SK-N-MC (cell line): ENCODE data around the gene HIP1.

ENCODE experiments used
- DNase-seq: peaks from one replicate; pipeline ENCODE4 v3.0.0-alpha.2; 2011; ENCODE audit warnings: low read depth, low spot score
- H3K27ac ChIP-seq: fragments of 200-600 bp; sonication (generic); 2 replicates; pipeline ENCODE4 v1.5.1; 2016; ENCODE audit warnings: mixed run types
- H3K36me3 ChIP-seq: fragments of 200-600 bp; sonication (generic); 2 replicates; pipeline ENCODE4 v1.6.1; 2017; ENCODE audit warnings: antibody characterized with exemption, low read length, mixed read lengths; ENCODE audit not compliant: insufficient read depth
- H3K4me3 ChIP-seq: fragments of 200-600 bp; sonication (generic); 2 replicates; pipeline ENCODE4 v1.5.1; 2016
- H3K9ac ChIP-seq: fragments of 200-600 bp; sonication (generic); 2 replicates; pipeline ENCODE4 v1.8.0; 2017; ENCODE audit warnings: mixed run types, mixed read lengths; ENCODE audit not compliant: insufficient read length
- H3K9me3 ChIP-seq: fragments of 200-600 bp; sonication (generic); 2 replicates; pipeline ENCODE4 v1.6.1; 2017; ENCODE audit warnings: low read depth, mild to moderate bottlenecking, antibody characterized with exemption, low read length, moderate library complexity, mixed read lengths
- EZH2 ChIP-seq: fragments of 200-600 bp; sonication (generic); IDR thresholded peaks from one replicate; pipeline ENCODE4 v1.6.1; 2017; ENCODE audit warnings: antibody characterized with exemption
- FOXP2 ChIP-seq: optimal IDR thresholded peaks from 2 replicates; pipeline ENCODE3; 2011; ENCODE audit warnings: mild to moderate bottlenecking, moderate library complexity; ENCODE audit not compliant: insufficient read depth; ENCODE audit errors: extremely low read length, control extremely low read depth
- POLR2AphosphoS5 ChIP-seq: IDR thresholded peaks from 2 replicates; pipeline ENCODE4 v1.6.1; 2012; ENCODE audit warnings: mild to moderate bottlenecking, low read depth, low read length, borderline replicate concordance

Gene HIP1

DNA sequence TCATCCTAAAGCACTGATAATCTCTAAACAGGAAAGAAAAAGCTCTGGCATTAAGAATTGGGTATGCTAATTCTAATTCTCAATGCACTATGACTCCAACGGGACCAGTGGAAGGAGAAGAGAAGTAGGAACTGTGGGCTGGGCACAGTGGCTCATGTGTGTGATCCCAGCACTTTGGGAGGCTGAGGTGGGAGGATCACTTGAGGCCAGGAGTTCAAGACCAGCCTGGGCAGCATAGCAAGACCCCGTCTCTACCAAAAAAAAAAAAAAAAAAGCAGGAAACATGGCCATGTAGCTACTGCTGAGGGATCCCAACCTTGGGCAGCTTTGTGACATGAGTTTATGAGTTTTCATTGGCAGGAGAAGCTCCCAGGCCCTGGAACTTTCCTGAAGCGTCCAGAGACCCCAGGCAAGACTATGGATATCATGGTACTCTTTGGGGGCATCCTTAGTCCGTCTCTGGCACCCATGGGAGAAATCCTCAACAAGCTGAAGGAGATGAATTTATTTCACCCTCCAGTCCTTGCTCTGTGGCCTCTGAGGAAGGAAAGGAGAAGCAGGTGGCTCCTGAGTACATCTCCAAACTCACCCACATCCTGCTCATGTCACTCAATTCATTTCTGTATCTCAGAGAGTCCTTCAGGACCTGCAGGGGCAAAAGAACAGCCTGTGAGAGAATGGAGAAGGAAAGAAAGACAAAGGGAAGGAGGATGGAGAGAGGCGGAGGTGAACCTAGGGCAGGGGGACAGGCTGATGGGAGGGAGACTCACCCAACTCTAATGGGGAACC, 147.1 kb downstream of the HIP1 start:
- Histone ChIP-seq H3K9ac (no peak overlapping the region), H3K36me3 (peaks cover 9% of the 10 kb centered on the region), H3K4me3 (no peak overlapping the region), H3K27ac (no peak overlapping the region), H3K9me3 (no peaks in the 10 kb centered on the region)
- TF ChIP-seq POLR2AphosphoS5 (no peak), EZH2 (no peak), FOXP2 (no peak)
- no peak for DNase-seq

DNA sequence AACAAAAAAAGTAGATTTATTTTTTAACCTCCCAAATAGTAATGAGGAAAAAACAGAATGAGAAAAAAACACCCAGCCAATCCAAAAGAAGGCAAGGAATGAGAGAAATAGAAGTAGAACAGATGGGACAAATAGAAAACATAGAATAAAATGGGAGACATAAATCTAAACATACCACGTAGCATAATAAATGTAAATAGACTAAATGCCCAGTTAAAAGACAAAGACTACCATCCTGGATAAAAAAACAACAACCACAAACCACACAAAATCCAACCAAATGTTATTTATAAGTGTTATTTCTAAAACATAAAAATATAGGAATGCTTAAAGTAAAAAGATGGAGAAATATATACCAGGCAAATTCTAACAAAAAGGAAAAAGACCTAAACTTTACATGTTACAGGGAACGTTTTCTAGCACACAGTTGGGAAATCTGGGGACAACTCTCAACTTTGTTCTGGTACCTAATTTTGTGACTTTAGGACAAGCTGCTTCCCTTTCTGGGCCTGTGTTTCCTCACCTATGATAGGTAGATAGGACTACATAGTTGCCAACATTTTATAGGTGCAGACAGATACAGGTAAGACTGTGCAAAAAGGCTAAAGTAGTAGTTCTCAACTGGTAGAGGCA, 148.3 kb downstream of the HIP1 start:
- Histone ChIP-seq H3K4me3 (no peak overlapping the region), H3K9me3 (no peaks in the 10 kb centered on the region), H3K27ac (no peak overlapping the region), H3K9ac (no peak overlapping the region), H3K36me3 (peaks cover 9% of the 10 kb centered on the region)
- no peak for DNase-seq
- TF ChIP-seq EZH2: no peak
- TF ChIP-seq FOXP2: no peak
- TF ChIP-seq POLR2AphosphoS5: no peak

DNA sequence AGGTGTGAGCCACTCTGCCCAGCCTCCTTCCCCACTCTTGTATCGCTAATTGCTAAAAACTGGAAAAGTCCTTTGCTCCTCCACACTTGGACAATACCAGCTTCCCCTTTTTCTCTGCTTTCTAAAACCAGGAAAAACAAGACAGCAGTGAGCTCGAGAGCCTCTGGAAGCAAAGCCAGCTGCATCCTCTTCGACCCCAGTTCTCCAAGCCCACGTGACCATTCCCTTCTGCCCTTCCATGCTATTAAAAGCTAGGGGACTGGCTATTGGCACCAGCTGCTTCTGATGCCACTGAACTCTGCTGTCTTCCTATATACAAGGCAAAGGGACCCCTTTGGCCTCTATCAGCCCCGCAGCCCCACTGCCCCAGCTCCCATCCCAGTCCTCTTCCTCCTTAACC, 154.4 kb downstream of the HIP1 start:
- H3K9me3 ChIP-seq: no peaks in the 10 kb centered on the region
- no peaks in the 10 kb centered on the region; the same call in 1 of the 2 replicates for H3K36me3 ChIP-seq
- H3K4me3 ChIP-seq: no peak overlapping the region
- H3K9ac ChIP-seq: no peak overlapping the region
- TF ChIP-seq POLR2AphosphoS5 (no peak), FOXP2 (no peak), EZH2 (no peak)
- DNase-seq: no peak
- H3K27ac ChIP-seq: no peak overlapping the region

DNA sequence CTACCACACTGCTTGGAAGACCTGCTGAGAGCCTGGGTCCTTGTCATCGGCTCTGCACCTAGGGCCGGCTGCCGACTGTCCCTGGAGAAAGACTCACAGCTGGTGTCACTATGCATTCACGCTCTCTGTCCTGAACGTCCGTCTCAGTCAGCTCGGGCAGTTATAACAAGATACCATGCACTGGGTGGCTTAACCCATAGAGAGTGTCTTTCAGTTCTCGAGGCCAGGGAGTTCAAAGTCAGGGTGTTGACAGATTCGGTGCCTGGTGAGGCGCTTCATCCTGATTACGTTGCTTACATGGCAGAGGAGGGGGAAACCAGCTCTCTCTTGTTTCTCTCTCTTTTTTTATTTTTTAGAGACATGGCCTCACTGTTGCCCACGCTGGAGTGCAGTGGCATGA, 155.5 kb downstream of the HIP1 start:
- Histone ChIP-seq H3K4me3 (no peak overlapping the region), H3K9me3 (no peaks in the 10 kb centered on the region), H3K36me3 (no peaks in the 10 kb centered on the region; the same call in 1 of the 2 replicates), H3K9ac (no peak overlapping the region), H3K27ac (no peak overlapping the region)
- no peak for DNase-seq
- TF ChIP-seq FOXP2 (no peak), EZH2 (no peak), POLR2AphosphoS5 (no peak)

DNA sequence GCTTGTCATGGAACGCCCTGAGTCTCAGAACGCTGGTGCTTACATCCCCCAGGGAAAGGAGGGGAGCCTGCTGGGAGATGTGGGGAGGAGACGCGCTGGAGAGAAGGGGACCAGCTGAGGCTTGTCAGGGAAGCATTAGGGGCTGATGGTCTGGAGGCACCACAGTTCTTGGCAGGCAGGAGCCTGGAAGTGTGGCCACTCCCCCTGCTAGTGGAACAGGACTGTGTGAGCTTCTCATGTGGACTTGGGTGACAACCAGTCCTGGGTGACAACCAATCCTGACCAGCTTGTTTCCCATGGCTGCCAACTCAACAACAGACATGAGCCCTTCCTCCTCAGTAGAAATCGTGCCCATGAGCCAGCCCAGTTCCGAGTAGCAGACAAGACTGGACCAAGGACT, 158.8 kb downstream of the HIP1 start:
- Histone ChIP-seq H3K4me3 (no peak overlapping the region), H3K27ac (no peak overlapping the region), H3K9ac (no peak overlapping the region), H3K9me3 (no peaks in the 10 kb centered on the region), H3K36me3 (no peaks in the 10 kb centered on the region)
- DNase-seq: no peak
- TF ChIP-seq POLR2AphosphoS5 (no peak), EZH2 (no peak), FOXP2 (no peak)

DNA sequence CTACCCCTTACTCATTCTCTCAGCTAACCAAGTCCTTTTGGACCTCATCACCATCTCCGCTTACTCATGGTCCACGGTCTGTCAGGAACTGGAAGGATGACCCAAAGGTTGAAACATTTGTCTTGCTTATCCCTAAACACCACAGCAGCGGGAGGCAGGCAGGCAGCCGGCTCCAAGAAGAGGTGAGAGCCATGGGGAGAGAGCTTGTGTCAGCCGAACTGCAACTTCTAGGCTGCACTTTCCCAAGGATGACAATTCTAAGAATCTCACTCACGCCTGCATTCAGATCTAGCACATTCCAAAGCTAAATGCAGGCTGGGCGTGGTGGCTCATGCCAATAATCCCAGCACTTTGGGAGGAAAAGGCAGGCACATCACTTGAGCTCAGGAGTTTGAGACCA, 160.7 kb downstream of the HIP1 start:
- Histone ChIP-seq H3K4me3 (no peak overlapping the region), H3K9me3 (no peaks in the 10 kb centered on the region), H3K9ac (no peak overlapping the region), H3K36me3 (peaks cover 2% of the 10 kb centered on the region; the same call in 1 of the 2 replicates), H3K27ac (no peak overlapping the region)
- DNase-seq: no peak
- TF ChIP-seq FOXP2 (no peak), POLR2AphosphoS5 (no peak), EZH2 (no peak)

DNA sequence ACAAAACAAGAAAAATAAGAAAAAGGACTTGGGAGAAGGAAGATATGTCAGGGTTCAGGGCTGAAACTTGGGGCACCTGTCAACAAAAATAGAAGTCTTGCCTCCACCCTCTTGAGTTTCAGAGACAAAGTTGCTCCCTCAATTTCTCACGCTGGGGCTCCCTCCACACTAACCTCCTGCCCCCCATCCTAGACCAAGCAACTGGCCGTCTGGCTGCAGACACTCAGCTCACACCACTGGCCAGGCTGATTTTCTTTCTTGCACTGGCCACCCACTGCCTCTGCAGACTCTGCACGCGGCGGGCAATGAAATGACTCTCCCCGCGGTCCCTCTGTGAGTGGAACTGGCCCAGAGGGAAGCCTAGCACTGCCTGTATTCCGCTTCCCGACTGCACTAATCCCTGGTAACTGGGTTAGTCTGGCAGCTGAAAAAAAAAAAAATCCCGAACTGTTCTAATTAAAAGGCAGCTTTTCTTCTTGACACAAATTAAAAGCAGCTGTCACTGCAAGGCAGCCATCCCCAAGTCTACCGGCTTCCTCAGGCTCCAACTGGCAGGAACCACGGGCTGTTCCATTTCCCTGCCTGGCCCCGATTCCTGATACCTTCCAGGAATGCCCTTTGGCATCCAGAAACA, 163.1 kb downstream of the HIP1 start:
- H3K36me3 ChIP-seq: peaks cover 2% of the 10 kb centered on the region; the same call in 1 of the 2 replicates
- DNase-seq: no peak

DNA sequence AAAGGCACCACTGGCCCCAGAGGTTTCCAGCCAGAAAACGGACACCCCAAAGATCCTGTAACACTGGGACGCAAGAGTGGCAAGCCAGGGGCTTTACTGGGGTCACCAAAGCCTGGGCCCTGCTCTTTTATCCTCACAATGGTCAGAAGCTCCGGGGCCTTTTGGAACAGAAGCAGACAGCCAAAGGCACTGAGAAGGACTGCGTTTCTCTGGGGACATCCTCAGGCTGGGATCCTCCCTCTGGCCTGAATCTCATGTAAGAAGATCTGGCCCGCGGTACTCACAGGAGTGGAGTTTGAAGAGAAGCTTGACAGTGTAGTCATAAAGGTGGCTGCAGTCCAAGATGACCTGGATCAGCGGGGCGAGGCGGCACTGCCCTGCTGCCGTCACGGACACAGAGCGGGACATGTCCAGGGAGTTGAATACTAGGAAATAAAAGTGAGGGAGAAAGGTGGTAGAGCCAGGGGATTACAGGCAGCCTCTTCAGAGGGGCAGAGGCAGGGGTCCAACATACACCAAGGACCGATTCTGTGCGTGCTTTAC, 165.2 kb downstream of the HIP1 start:
- H3K36me3 ChIP-seq: peaks cover 2% of the 10 kb centered on the region; the same call in 1 of the 2 replicates
- DNase-seq: no peak
- TF ChIP-seq EZH2 (no peak), POLR2AphosphoS5 (no peak), FOXP2 (no peak)

More for the DNA sequence above, 163.1 kb downstream of the HIP1 start:
- Histone ChIP-seq H3K9ac (no peak overlapping the region), H3K9me3 (no peaks in the 10 kb centered on the region), H3K4me3 (no peak overlapping the region), H3K27ac (no peak overlapping the region)
- TF ChIP-seq FOXP2 (no peak), POLR2AphosphoS5 (no peak), EZH2 (no peak)

More for the DNA sequence above, 165.2 kb downstream of the HIP1 start:
- Histone ChIP-seq H3K9me3 (no peaks in the 10 kb centered on the region), H3K4me3 (no peak overlapping the region), H3K27ac (no peak overlapping the region), H3K9ac (no peak overlapping the region)
